WTC11 (cell line): Measurements from ENCODE around the gene SLC8A3. TPM values are rescaled to one million over a fixed set of nuclear protein-coding genes. Genes with fewer than 3 reads are reported as not detected.

Experiments
- ATAC-seq: fragments of 200-7000 bp; cut with Tn5 transposase; 2 replicates; pipeline ENCODE4 v1.10.0; 2021; ENCODE audit warnings: mild to moderate bottlenecking, moderate library complexity
- CTCF ChIA-PET: fragments of 300-600 bp; sonication (Branson Sonifier 250); formaldehyde crosslinking; loops from one replicate; lab custom pipeline; 2021; ENCODE audit warnings: antibody characterized with exemption; lab: Charles Lee
- POLR2A ChIA-PET: fragments of 350-600 bp; sonication (Branson Sonifier 250); formaldehyde crosslinking; loops from one replicate; lab custom pipeline; 2021; ENCODE audit warnings: antibody characterized with exemption; lab: Charles Lee
- DNase-seq: peaks from one replicate; pipeline ENCODE4 v3.0.0; 2021; ENCODE audit warnings: low spot score
- H3K27ac Mint-ChIP-seq: 2 replicates; pipeline ENCODE4 v1.8.0; 2021; ENCODE audit warnings: mixed read lengths
- H3K27me3 Mint-ChIP-seq: 2 replicates; pipeline ENCODE4 v1.8.0; 2021; ENCODE audit warnings: low read depth, mild to moderate bottlenecking, moderate library complexity, mixed read lengths
- H3K36me3 Mint-ChIP-seq: 2 replicates; pipeline ENCODE4 v1.8.0; 2021; ENCODE audit warnings: mixed read lengths
- H3K4me1 Mint-ChIP-seq: 2 replicates; pipeline ENCODE4 v1.8.0; 2022; ENCODE audit warnings: mixed read lengths
- H3K4me3 Mint-ChIP-seq: 2 replicates; pipeline ENCODE4 v1.8.0; 2021; ENCODE audit warnings: mild to moderate bottlenecking, moderate library complexity, mixed read lengths
- H3K9me3 Mint-ChIP-seq: 2 replicates; pipeline ENCODE4 v1.8.0; 2021; ENCODE audit warnings: mixed read lengths
- CREB1 ChIP-seq: sonication (generic); formaldehyde crosslinking; IDR thresholded peaks from 2 replicates; pipeline ENCODE4 v1.8.0; 2023; ENCODE audit warnings: mild to moderate bottlenecking, missing genetic modification reagents
- E2F5 ChIP-seq: sonication (generic); formaldehyde crosslinking; IDR thresholded peaks from 2 replicates; pipeline ENCODE4 v1.8.1; 2022; ENCODE audit warnings: mild to moderate bottlenecking, moderate library complexity, missing genetic modification reagents
- ELF4 ChIP-seq: sonication (generic); formaldehyde crosslinking; IDR thresholded peaks from 2 replicates; pipeline ENCODE4 v1.8.1; 2022; ENCODE audit warnings: low read depth, mild to moderate bottlenecking, moderate library complexity, missing genetic modification reagents
- FOXJ3 ChIP-seq: sonication (generic); formaldehyde crosslinking; IDR thresholded peaks from 2 replicates; pipeline ENCODE4 v1.9.0; 2021; ENCODE audit warnings: missing genetic modification reagents, mild to moderate bottlenecking, borderline replicate concordance
- FOXP1 ChIP-seq: sonication (generic); formaldehyde crosslinking; IDR thresholded peaks from 2 replicates; pipeline ENCODE4 v1.8.0; 2022; ENCODE audit warnings: missing genetic modification reagents, mild to moderate bottlenecking, moderate library complexity, borderline replicate concordance
- IRF2 ChIP-seq: sonication (generic); formaldehyde crosslinking; IDR thresholded peaks from 2 replicates; pipeline ENCODE4 v1.8.0; 2022; ENCODE audit warnings: low read depth, missing genetic modification reagents, borderline replicate concordance
- NFATC4 ChIP-seq: fragments of 250-450 bp; sonication (Bioruptor Pico); IDR thresholded peaks from 2 replicates; pipeline ENCODE4 v1.9.0; 2021; ENCODE audit warnings: mild to moderate bottlenecking
- NR1H2 ChIP-seq: sonication (generic); formaldehyde crosslinking; IDR thresholded peaks from 2 replicates; pipeline ENCODE4 v1.9.0; 2021; ENCODE audit warnings: mild to moderate bottlenecking, moderate library complexity, missing genetic modification reagents
- OVOL2 ChIP-seq: fragments of 250-450 bp; sonication (Bioruptor Pico); IDR thresholded peaks from 2 replicates; pipeline ENCODE4 v1.9.0; 2021; ENCODE audit warnings: mild to moderate bottlenecking, borderline replicate concordance
- PREB ChIP-seq: sonication (generic); formaldehyde crosslinking; IDR thresholded peaks from 2 replicates; pipeline ENCODE4 v1.8.1; 2022; ENCODE audit warnings: mild to moderate bottlenecking, missing genetic modification reagents, moderate library complexity, borderline replicate concordance
- PRRX2 ChIP-seq: fragments of 250-450 bp; sonication (Bioruptor Pico); IDR thresholded peaks from 2 replicates; pipeline ENCODE4 v1.8.0; 2021; ENCODE audit warnings: mild to moderate bottlenecking
- RELA ChIP-seq: sonication (generic); formaldehyde crosslinking; IDR thresholded peaks from 2 replicates; pipeline ENCODE4 v1.8.1; 2022; ENCODE audit warnings: missing genetic modification reagents, mild to moderate bottlenecking, borderline replicate concordance
- SMAD4 ChIP-seq: sonication (generic); formaldehyde crosslinking; IDR thresholded peaks from 2 replicates; pipeline ENCODE4 v1.8.0; 2022; ENCODE audit warnings: mild to moderate bottlenecking, missing genetic modification reagents
- ZNF121 ChIP-seq: sonication (generic); formaldehyde crosslinking; IDR thresholded peaks from 2 replicates; pipeline ENCODE4 v1.8.0; 2023; ENCODE audit warnings: missing genetic modification reagents
- ZSCAN18 ChIP-seq: fragments of 250-450 bp; sonication (Bioruptor Pico); IDR thresholded peaks from 2 replicates; pipeline ENCODE4 v2.1.2; 2022; ENCODE audit warnings: mild to moderate bottlenecking, moderate library complexity
- total RNA-seq: library from RNA; stranded (reverse); gene quantifications from 3 replicates; pipeline ENCODE4 v1.2.3, GENCODE V29; 2021
- TF ChIP-seq, protein P1 (sequence below): sonication (generic); formaldehyde crosslinking; conservative IDR thresholded peaks from 2 replicates; pipeline ENCODE4 v1.8.1; 2023; ENCODE audit warnings: mild to moderate bottlenecking, low read depth, missing genetic modification reagents, moderate library complexity
- TF ChIP-seq, protein P2 (sequence below): sonication (generic); formaldehyde crosslinking; IDR thresholded peaks from 2 replicates; pipeline ENCODE4 v1.8.1; 2023; ENCODE audit warnings: mild to moderate bottlenecking, missing genetic modification reagents
- TF ChIP-seq, protein P3 (sequence below): sonication (generic); formaldehyde crosslinking; IDR thresholded peaks from 2 replicates; pipeline ENCODE4 v1.8.0; 2022; ENCODE audit warnings: missing genetic modification reagents

SLC8A3 gene
- total RNA-seq, 1 experiment from 2014 or later = 0.63 TPM

- Mint-ChIP-seq H3K4me1 (peaks cover 16% of the 10 kb centered on the region), H3K36me3 (no peaks in the 10 kb centered on the region), H3K27ac (no peak overlapping the region), H3K27me3 (peaks cover 43% of the 10 kb centered on the region), H3K9me3 (peaks cover 18% of the 10 kb centered on the region), H3K4me3 (no peak overlapping the region)
- TF ChIP-seq NR1H2 (CRISPR knock-in tag) (no peak), PREB (CRISPR knock-in tag) (no peak), FOXJ3 (CRISPR knock-in tag) (no peak), E2F5 (CRISPR knock-in tag) (no peak), NFATC4 (CRISPR knock-in tag) (no peak), PRRX2 (CRISPR knock-in tag) (no peak)
- TF ChIP-seq, protein P1, sequence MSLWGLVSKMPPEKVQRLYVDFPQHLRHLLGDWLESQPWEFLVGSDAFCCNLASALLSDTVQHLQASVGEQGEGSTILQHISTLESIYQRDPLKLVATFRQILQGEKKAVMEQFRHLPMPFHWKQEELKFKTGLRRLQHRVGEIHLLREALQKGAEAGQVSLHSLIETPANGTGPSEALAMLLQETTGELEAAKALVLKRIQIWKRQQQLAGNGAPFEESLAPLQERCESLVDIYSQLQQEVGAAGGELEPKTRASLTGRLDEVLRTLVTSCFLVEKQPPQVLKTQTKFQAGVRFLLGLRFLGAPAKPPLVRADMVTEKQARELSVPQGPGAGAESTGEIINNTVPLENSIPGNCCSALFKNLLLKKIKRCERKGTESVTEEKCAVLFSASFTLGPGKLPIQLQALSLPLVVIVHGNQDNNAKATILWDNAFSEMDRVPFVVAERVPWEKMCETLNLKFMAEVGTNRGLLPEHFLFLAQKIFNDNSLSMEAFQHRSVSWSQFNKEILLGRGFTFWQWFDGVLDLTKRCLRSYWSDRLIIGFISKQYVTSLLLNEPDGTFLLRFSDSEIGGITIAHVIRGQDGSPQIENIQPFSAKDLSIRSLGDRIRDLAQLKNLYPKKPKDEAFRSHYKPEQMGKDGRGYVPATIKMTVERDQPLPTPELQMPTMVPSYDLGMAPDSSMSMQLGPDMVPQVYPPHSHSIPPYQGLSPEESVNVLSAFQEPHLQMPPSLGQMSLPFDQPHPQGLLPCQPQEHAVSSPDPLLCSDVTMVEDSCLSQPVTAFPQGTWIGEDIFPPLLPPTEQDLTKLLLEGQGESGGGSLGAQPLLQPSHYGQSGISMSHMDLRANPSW (CRISPR knock-in tag) = no peak
- TF ChIP-seq, protein P2, sequence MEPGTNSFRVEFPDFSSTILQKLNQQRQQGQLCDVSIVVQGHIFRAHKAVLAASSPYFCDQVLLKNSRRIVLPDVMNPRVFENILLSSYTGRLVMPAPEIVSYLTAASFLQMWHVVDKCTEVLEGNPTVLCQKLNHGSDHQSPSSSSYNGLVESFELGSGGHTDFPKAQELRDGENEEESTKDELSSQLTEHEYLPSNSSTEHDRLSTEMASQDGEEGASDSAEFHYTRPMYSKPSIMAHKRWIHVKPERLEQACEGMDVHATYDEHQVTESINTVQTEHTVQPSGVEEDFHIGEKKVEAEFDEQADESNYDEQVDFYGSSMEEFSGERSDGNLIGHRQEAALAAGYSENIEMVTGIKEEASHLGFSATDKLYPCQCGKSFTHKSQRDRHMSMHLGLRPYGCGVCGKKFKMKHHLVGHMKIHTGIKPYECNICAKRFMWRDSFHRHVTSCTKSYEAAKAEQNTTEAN (CRISPR knock-in tag) = no peak
- ATAC-seq = no peak
- ChIA-PET CTCF (interaction anchor here (0.7 kb wide), 1 partner anchor 119 kb away, joined by 4 read pairs; no protein-coding TSS in a partner anchor), POLR2A (no interaction called here)
- no peak for DNase-seq
Observed at GRCh38 chr14:70193396-70193795, 4.6 kb upstream of the SLC8A3 start.

GRCh38 chr14:70192915-70193314 lies 4.2 kb upstream of the SLC8A3 start:
- ChIA-PET CTCF (interaction anchor here (0.6 to 1.0 kb wide), 3 partner anchors 119 to 690 kb away, joined by 3 to 6 read pairs (median 4); no protein-coding TSS in a partner anchor), POLR2A (no interaction called here)
- Mint-ChIP-seq H3K27ac (no peak overlapping the region), H3K27me3 (peaks cover 47% of the 10 kb centered on the region), H3K4me3 (no peak overlapping the region), H3K4me1 (peaks cover 18% of the 10 kb centered on the region), H3K9me3 (peaks cover 18% of the 10 kb centered on the region), H3K36me3 (no peaks in the 10 kb centered on the region)
- DNase-seq = peak; percentile 13
- no peak; the same call in 1 of the 2 replicates for ATAC-seq
- TF ChIP-seq RELA (no peak), IRF2 (CRISPR knock-in tag) (no peak), FOXP1 (CRISPR knock-in tag) (no peak), ZSCAN18 (CRISPR knock-in tag) (no peak), ZNF121 (CRISPR knock-in tag) (no peak), CREB1 (CRISPR knock-in tag) (no peak), ELF4 (CRISPR knock-in tag) (no peak), SMAD4 (no peak), OVOL2 (no peak)
- TF ChIP-seq, protein P3, sequence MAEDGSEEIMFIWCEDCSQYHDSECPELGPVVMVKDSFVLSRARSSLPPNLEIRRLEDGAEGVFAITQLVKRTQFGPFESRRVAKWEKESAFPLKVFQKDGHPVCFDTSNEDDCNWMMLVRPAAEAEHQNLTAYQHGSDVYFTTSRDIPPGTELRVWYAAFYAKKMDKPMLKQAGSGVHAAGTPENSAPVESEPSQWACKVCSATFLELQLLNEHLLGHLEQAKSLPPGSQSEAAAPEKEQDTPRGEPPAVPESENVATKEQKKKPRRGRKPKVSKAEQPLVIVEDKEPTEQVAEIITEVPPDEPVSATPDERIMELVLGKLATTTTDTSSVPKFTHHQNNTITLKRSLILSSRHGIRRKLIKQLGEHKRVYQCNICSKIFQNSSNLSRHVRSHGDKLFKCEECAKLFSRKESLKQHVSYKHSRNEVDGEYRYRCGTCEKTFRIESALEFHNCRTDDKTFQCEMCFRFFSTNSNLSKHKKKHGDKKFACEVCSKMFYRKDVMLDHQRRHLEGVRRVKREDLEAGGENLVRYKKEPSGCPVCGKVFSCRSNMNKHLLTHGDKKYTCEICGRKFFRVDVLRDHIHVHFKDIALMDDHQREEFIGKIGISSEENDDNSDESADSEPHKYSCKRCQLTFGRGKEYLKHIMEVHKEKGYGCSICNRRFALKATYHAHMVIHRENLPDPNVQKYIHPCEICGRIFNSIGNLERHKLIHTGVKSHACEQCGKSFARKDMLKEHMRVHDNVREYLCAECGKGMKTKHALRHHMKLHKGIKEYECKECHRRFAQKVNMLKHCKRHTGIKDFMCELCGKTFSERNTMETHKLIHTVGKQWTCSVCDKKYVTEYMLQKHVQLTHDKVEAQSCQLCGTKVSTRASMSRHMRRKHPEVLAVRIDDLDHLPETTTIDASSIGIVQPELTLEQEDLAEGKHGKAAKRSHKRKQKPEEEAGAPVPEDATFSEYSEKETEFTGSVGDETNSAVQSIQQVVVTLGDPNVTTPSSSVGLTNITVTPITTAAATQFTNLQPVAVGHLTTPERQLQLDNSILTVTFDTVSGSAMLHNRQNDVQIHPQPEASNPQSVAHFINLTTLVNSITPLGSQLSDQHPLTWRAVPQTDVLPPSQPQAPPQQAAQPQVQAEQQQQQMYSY (CRISPR knock-in tag) = no peak
- TF ChIP-seq, protein P2 (CRISPR knock-in tag) = no peak
- TF ChIP-seq, protein P1 (CRISPR knock-in tag) = no peak
